Measurements from ENCODE around the gene SV2B. TPM values are rescaled to one million over a fixed set of nuclear protein-coding genes. Genes with fewer than 3 reads are reported as not detected.

Gene SV2B
- total RNA-seq, 1 experiment from 2014 or later, result not detected

GRCh38 chr15:91289324-91289723, 189.3 kb downstream of the SV2B start:
- Histone ChIP-seq H2AFZ (ENCODE audit: low read depth, low read length, poor library complexity, severe bottlenecking) (no peak overlapping the region), H3K27me3 (ENCODE audit: insufficient read depth, low read length) (peaks cover 42% of the 10 kb centered on the region)
- no TSS peak for BruUV-seq (replicated peaks)

More at GRCh38 chr15:91289324-91289723, 189.3 kb downstream of the SV2B start:
- peak; percentile 64 for ATAC-seq
- CTCF ChIA-PET, result no interaction called here
- no peaks in the 10 kb centered on the region for H3K9me3 ChIP-seq (ENCODE audit: control insufficient read depth in 1 of 2, insufficient read depth in 1 of 2, low read depth in 1 of 2, low read length in 2 of 2)
- H4K20me1 ChIP-seq (ENCODE audit: insufficient read depth), result no peaks in the 10 kb centered on the region
- TF ChIP-seq FOSL1 (IDR thresholded peaks at IDR 0.05; ENCODE audit: low read depth), result no peak
- TF ChIP-seq MAX (IDR thresholded peaks at IDR 0.05), result peak; percentile 50
- no peak for TF ChIP-seq POLR2A (IDR thresholded peaks at IDR 0.05; ENCODE audit: borderline replicate concordance, extremely low read depth, insufficient read depth, insufficient read length)
- TF ChIP-seq EZH2 (IDR thresholded peaks at IDR 0.05), result no peak
- TF ChIP-seq RAD21 (IDR thresholded peaks at IDR 0.05; ENCODE audit: low read depth), result peak; percentile 26; the same call in 1 of the 2 replicates
- no peak for TF ChIP-seq JUND (IDR thresholded peaks at IDR 0.05)
- no peak for TF ChIP-seq SIN3A (IDR thresholded peaks at IDR 0.05; ENCODE audit: low read depth)
- no peak for TF ChIP-seq YY1 (IDR thresholded peaks at IDR 0.05; ENCODE audit: extremely low read depth, insufficient replicate concordance, low read depth, low read length)
- no peak for TF ChIP-seq CBX3 (IDR thresholded peaks at IDR 0.05; ENCODE audit: low read depth)
- no peak for TF ChIP-seq EZH2phosphoT487 (IDR thresholded peaks at IDR 0.05; ENCODE audit: borderline replicate concordance)
- no peak for TF ChIP-seq POLR2AphosphoS5 (IDR thresholded peaks at IDR 0.05; ENCODE audit: low read depth, low read length)
- no peak for TF ChIP-seq ZFX (IDR thresholded peaks at IDR 0.05)
- no peak for TF ChIP-seq SP1 (IDR thresholded peaks at IDR 0.05; ENCODE audit: low read depth)
- TF ChIP-seq ELF1 (IDR thresholded peaks at IDR 0.05; ENCODE audit: borderline replicate concordance, low read depth), result no peak
- no peak for TF ChIP-seq ATF3 (IDR thresholded peaks at IDR 0.05)
- TF ChIP-seq CTCF (IDR thresholded peaks at IDR 0.05 in 2 of 3, conservative IDR thresholded peaks at IDR 0.05 in 1 of 3; ENCODE audit: borderline replicate concordance in 1 of 3, insufficient read depth in 1 of 3, low read depth in 2 of 3, low read length in 2 of 3), result peak in 2 of 3 experiments; percentile 12 to 28; a peak in 1 of 6 replicates
- no peak for TF ChIP-seq ZNF274 (IDR thresholded peaks at IDR 0.05; ENCODE audit: low read depth, low read length)
- H3K79me2 ChIP-seq (ENCODE audit: insufficient read depth, low read length), result no peaks in the 10 kb centered on the region
- H3K4me3 ChIP-seq (replicated peaks in 1 of 2; ENCODE audit: low read depth in 1 of 2, low read length in 2 of 2), result no peak overlapping the region
- H3K9ac ChIP-seq (ENCODE audit: low read length), result no peak overlapping the region
- RAD21 ChIA-PET (ENCODE audit: low non-redundant PET in 1 of 2, low total read pairs in 2 of 2, uncharacterized antibody in 2 of 2, unreplicated experiment in 2 of 2), result no interaction called here
- no peaks in the 10 kb centered on the region for H3K4me1 ChIP-seq (ENCODE audit: control insufficient read depth in 1 of 2, insufficient read depth in 2 of 2, low read length in 2 of 2)
- POLR2A ChIA-PET, result no interaction called here
- no peak overlapping the region for H3K27ac ChIP-seq (ENCODE audit: low read depth, low read length)
- intact Hi-C loops (cut with micrococcal nuclease), result no loop called here
- H3K4me2 ChIP-seq (ENCODE audit: low read length), result no peak overlapping the region
- H3K36me3 ChIP-seq (ENCODE audit: control insufficient read depth in 1 of 2, insufficient read depth in 2 of 2, low read length in 2 of 2), result no peaks in the 10 kb centered on the region
- DNase-seq (ENCODE audit: low read depth, low spot score), result no peak
- H3K9me2 ChIP-seq (ENCODE audit: insufficient read depth), result no peaks in the 10 kb centered on the region
